ENCODE results near the gene HCK.

HCK gene

GRCh38 chr20:32064667-32065066 lies 12.6 kb downstream of the HCK start:
- Histone ChIP-seq H2AFZ (ENCODE audit: low read length, unreplicated experiment) (no peak overlapping the region), H3K36me3 (ENCODE audit: insufficient read depth, low read length) (no peaks in the 10 kb centered on the region), H3K4me3 (ENCODE audit: low read depth, low read length) (no peak overlapping the region), H3K27me3 (ENCODE audit: insufficient read depth, low read length) (peaks cover 39% of the 10 kb centered on the region), H3K79me2 (ENCODE audit: control insufficient read depth, insufficient read depth, low read length, unreplicated experiment) (no peaks in the 10 kb centered on the region), H3K4me1 (ENCODE audit: control insufficient read depth, insufficient read depth, low read length, unreplicated experiment) (peaks cover 7% of the 10 kb centered on the region), H3K27ac (ENCODE audit: low read depth, low read length) (no peak overlapping the region)

- Histone ChIP-seq H3K4me1 (ENCODE audit: control insufficient read depth, insufficient read depth, low read length, unreplicated experiment) (peaks cover 8% of the 10 kb centered on the region), H3K4me3 (ENCODE audit: low read depth, low read length) (no peak overlapping the region), H3K27ac (ENCODE audit: low read depth, low read length) (no peak overlapping the region), H2AFZ (ENCODE audit: low read length, unreplicated experiment) (no peak overlapping the region), H3K79me2 (ENCODE audit: control insufficient read depth, insufficient read depth, low read length, unreplicated experiment) (no peaks in the 10 kb centered on the region), H3K36me3 (ENCODE audit: insufficient read depth, low read length) (no peaks in the 10 kb centered on the region), H3K27me3 (ENCODE audit: insufficient read depth, low read length) (peaks cover 18% of the 10 kb centered on the region)
Measured at GRCh38 chr20:32067234-32067821, 15.3 kb downstream of the HCK start.

- Histone ChIP-seq H3K36me3 (ENCODE audit: insufficient read depth, low read length) (no peaks in the 10 kb centered on the region), H3K79me2 (ENCODE audit: control insufficient read depth, insufficient read depth, low read length, unreplicated experiment) (no peaks in the 10 kb centered on the region), H3K27ac (ENCODE audit: low read depth, low read length) (no peak overlapping the region), H3K4me3 (ENCODE audit: low read depth, low read length) (no peak overlapping the region), H3K27me3 (ENCODE audit: insufficient read depth, low read length) (peaks cover 10% of the 10 kb centered on the region; the same call in 1 of the 2 replicates), H3K4me1 (ENCODE audit: control insufficient read depth, insufficient read depth, low read length, unreplicated experiment) (peaks cover 8% of the 10 kb centered on the region), H2AFZ (ENCODE audit: low read length, unreplicated experiment) (no peak overlapping the region)
Measured at GRCh38 chr20:32068174-32068573, 16.1 kb downstream of the HCK start.

- Histone ChIP-seq H2AFZ (ENCODE audit: low read length, unreplicated experiment) (no peak overlapping the region), H3K27me3 (ENCODE audit: insufficient read depth, low read length) (peaks cover 14% of the 10 kb centered on the region; the same call in 1 of the 2 replicates), H3K4me1 (ENCODE audit: control insufficient read depth, insufficient read depth, low read length, unreplicated experiment) (peaks cover 8% of the 10 kb centered on the region), H3K27ac (ENCODE audit: low read depth, low read length) (no peak overlapping the region), H3K36me3 (ENCODE audit: insufficient read depth, low read length) (no peaks in the 10 kb centered on the region), H3K4me3 (ENCODE audit: low read depth, low read length) (no peak overlapping the region), H3K79me2 (ENCODE audit: control insufficient read depth, insufficient read depth, low read length, unreplicated experiment) (no peaks in the 10 kb centered on the region)
Measured at GRCh38 chr20:32069711-32070110, 17.7 kb downstream of the HCK start.

GRCh38 chr20:32070282-32070681 lies 18.2 kb downstream of the HCK start:
- peaks cover 18% of the 10 kb centered on the region; the same call in 1 of the 2 replicates for H3K27me3 ChIP-seq (ENCODE audit: insufficient read depth, low read length)
- no peak overlapping the region for H3K27ac ChIP-seq (ENCODE audit: low read depth, low read length)

GRCh38 chr20:32070690-32071213 lies 18.7 kb downstream of the HCK start:
- H3K36me3 ChIP-seq (ENCODE audit: insufficient read depth, low read length) = no peaks in the 10 kb centered on the region
- no peaks in the 10 kb centered on the region for H3K79me2 ChIP-seq (ENCODE audit: control insufficient read depth, insufficient read depth, low read length, unreplicated experiment)
- no peak overlapping the region for H3K4me3 ChIP-seq (ENCODE audit: low read depth, low read length)
- no peak overlapping the region for H3K27ac ChIP-seq (ENCODE audit: low read depth, low read length)
- peaks cover 8% of the 10 kb centered on the region for H3K4me1 ChIP-seq (ENCODE audit: control insufficient read depth, insufficient read depth, low read length, unreplicated experiment)
- H3K27me3 ChIP-seq (ENCODE audit: insufficient read depth, low read length) = peaks cover 23% of the 10 kb centered on the region
- H2AFZ ChIP-seq (ENCODE audit: low read length, unreplicated experiment) = no peak overlapping the region

More at GRCh38 chr20:32070282-32070681, 18.2 kb downstream of the HCK start:
- H3K36me3 ChIP-seq (ENCODE audit: insufficient read depth, low read length) = no peaks in the 10 kb centered on the region
- H3K79me2 ChIP-seq (ENCODE audit: control insufficient read depth, insufficient read depth, low read length, unreplicated experiment) = no peaks in the 10 kb centered on the region
- H3K4me3 ChIP-seq (ENCODE audit: low read depth, low read length) = no peak overlapping the region
- H2AFZ ChIP-seq (ENCODE audit: low read length, unreplicated experiment) = no peak overlapping the region
- peaks cover 8% of the 10 kb centered on the region for H3K4me1 ChIP-seq (ENCODE audit: control insufficient read depth, insufficient read depth, low read length, unreplicated experiment)

GRCh38 chr20:32071395-32072167 lies 19.5 kb downstream of the HCK start:
- peaks cover 8% of the 10 kb centered on the region for H3K4me1 ChIP-seq (ENCODE audit: control insufficient read depth, insufficient read depth, low read length, unreplicated experiment)
- no peak overlapping the region for H2AFZ ChIP-seq (ENCODE audit: low read length, unreplicated experiment)
- peaks cover 29% of the 10 kb centered on the region for H3K27me3 ChIP-seq (ENCODE audit: insufficient read depth, low read length)

GRCh38 chr20:32072168-32072750 lies 20.2 kb downstream of the HCK start:
- Histone ChIP-seq H3K27ac (ENCODE audit: low read depth, low read length) (no peak overlapping the region), H3K79me2 (ENCODE audit: control insufficient read depth, insufficient read depth, low read length, unreplicated experiment) (no peaks in the 10 kb centered on the region), H3K4me1 (ENCODE audit: control insufficient read depth, insufficient read depth, low read length, unreplicated experiment) (peaks cover 2% of the 10 kb centered on the region), H2AFZ (ENCODE audit: low read length, unreplicated experiment) (no peak overlapping the region), H3K36me3 (ENCODE audit: insufficient read depth, low read length) (no peaks in the 10 kb centered on the region), H3K27me3 (ENCODE audit: insufficient read depth, low read length) (peaks cover 35% of the 10 kb centered on the region), H3K4me3 (ENCODE audit: low read depth, low read length) (no peak overlapping the region)

More at GRCh38 chr20:32071395-32072167, 19.5 kb downstream of the HCK start:
- Histone ChIP-seq H3K36me3 (ENCODE audit: insufficient read depth, low read length) (no peaks in the 10 kb centered on the region), H3K27ac (ENCODE audit: low read depth, low read length) (no peak overlapping the region), H3K79me2 (ENCODE audit: control insufficient read depth, insufficient read depth, low read length, unreplicated experiment) (no peaks in the 10 kb centered on the region), H3K4me3 (ENCODE audit: low read depth, low read length) (no peak overlapping the region)

GRCh38 chr20:32075534-32075933 lies 23.5 kb downstream of the HCK start:
- Histone ChIP-seq H3K4me1 (ENCODE audit: control insufficient read depth, insufficient read depth, low read length, unreplicated experiment) (no peaks in the 10 kb centered on the region), H3K79me2 (ENCODE audit: control insufficient read depth, insufficient read depth, low read length, unreplicated experiment) (no peaks in the 10 kb centered on the region), H3K27me3 (ENCODE audit: insufficient read depth, low read length) (peaks cover 46% of the 10 kb centered on the region), H2AFZ (ENCODE audit: low read length, unreplicated experiment) (no peak overlapping the region), H3K4me3 (ENCODE audit: low read depth, low read length) (no peak overlapping the region), H3K36me3 (ENCODE audit: insufficient read depth, low read length) (no peaks in the 10 kb centered on the region), H3K27ac (ENCODE audit: low read depth, low read length) (no peak overlapping the region)

- Histone ChIP-seq H3K27me3 (ENCODE audit: insufficient read depth, low read length) (peaks cover 59% of the 10 kb centered on the region), H2AFZ (ENCODE audit: low read length, unreplicated experiment) (no peak overlapping the region), H3K4me1 (ENCODE audit: control insufficient read depth, insufficient read depth, low read length, unreplicated experiment) (no peaks in the 10 kb centered on the region), H3K27ac (ENCODE audit: low read depth, low read length) (no peak overlapping the region), H3K36me3 (ENCODE audit: insufficient read depth, low read length) (no peaks in the 10 kb centered on the region), H3K4me3 (ENCODE audit: low read depth, low read length) (no peak overlapping the region), H3K79me2 (ENCODE audit: control insufficient read depth, insufficient read depth, low read length, unreplicated experiment) (no peaks in the 10 kb centered on the region)
Measured at GRCh38 chr20:32077190-32077589, 25.1 kb downstream of the HCK start.

All from ACC112 (cell line).